ENCODE data around the gene GLP2R.
A peak's percentile ranks its signal among the peaks of the same experiment; 100 is the strongest.
"Not testable (repeated sequence)": the region's sequence is repeated elsewhere in the genome, so short reads cannot be mapped to it uniquely, and the experiment has no call there.

GLP2R gene

DNA sequence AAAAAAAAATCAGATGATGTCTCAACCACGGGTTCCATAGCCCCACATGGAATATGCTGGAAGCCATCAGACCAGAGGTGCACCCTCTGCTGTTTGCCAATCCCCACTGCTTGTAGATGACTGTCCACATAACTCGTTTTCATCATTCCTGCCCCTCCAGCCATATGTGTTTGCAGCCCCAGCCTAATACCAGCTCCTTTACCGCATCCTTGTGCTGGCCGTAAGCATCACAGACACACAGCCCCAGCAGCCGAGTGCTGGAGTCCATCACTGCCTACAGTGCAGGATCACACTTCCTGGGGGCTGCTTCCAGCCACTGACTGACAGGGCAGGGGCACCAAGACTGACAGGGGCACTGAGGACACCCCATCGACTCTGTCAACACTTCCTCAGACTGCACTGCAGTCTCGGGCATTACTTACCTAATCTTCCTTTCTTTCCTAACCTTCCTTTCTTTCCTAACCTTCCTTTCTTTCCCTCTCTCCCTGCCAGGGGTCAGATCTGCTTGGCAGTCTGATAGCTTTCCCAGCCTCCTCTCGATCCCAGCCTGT is 74.4 kb downstream of the GLP2R start:
- peak; percentile 35 for DNase-seq

DNA sequence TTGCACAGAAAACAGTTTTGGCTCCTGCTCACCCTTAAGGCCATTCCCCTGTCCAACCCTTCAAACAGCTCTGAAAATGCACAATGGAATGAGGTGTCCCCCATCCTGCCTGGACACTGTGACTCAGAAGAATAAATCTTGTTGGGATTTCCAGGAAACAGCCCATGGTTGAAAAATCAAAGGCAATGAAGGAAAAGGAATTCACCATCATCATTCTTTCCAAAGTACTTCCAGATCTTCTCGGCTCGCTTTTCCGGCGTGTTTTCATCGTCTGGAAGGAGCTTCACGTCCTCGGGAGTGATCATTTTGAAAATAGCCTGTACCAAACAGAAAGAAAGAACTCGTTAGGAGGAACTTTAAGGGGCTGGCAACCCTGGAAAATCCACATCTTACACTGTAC is 75.1 kb downstream of the GLP2R start:
- DNase-seq = no peak

DNA sequence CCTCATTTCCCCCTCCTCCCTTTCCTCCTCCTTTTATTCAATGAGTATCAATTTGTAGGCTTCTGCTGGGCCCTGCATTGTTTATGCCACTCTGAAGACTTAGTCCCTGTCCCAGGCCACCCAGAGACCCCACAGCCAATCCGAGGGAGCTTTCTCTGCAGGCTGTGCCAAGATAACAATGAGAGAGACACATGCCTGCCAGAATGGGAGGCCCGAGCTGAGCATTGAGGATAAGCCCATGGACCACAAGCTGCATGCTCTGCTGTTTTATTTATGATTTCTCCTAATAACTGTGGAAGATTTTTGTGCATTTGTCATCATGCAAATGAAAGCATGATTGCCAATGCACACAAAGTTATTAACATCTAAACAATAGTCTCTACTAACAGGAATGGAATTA is 76.4 kb downstream of the GLP2R start:
- peak; percentile 28 for DNase-seq

DNA sequence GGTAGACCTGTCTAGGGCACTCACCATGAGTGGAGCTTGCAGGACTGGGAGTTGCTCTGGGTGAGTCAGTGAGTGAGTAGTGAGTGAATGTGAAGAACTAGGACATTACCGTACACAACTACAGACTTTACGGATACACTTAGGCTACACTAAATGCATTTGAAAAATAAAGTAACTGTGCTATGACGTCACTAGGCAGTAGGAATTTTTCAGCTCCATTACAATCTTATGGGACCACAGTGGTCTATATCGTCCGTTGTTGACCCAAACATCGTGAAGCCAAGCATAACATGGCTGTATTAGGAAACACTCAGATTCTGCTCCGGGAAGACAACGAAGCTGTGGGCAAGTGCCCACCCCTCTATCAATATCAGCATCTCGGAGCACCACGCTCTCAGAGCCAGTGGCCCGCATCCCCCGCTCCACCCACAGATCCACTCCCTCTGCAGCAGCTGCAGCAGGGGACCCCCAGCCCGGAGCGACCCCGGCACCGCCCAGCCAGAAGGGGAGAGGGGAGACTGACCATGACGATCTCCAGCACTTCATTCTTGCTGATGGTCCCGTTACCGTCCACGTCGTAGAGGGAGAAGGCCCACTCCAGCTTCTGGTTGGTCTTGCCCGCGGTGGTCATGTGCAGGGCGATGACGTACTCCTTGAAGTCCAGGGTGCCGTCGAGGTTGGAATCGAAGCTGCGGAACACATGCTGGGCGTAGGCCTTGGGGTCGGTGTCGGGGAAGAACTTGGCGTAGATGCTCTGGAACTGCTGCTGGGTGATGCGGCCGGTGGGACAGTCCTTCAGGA is 78.8 kb downstream of the GLP2R start:
- DNase-seq = no peak

DNA sequence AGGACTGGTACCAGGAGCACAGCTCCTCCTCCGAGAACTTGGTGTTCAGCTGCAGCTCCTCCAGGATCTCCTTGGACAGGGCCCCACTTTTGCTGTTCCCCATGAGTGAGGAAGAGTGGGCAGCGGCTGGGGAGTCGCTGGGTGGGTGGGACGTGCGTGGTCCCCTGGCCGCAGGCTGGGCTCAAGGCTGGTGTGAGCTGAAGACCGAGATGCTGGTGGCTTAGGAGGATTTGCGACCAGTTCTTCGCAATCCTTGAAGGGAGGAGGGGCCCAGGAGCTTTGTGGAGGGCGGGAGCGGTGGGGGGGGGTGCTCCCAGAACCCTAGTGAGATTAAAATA is 79.3 kb downstream of the GLP2R start, which contains the start of gene RCVRN:
Gene RCVRN (minus strand): TSS at position 194 of the 338 bp plus-strand sequence. CDS start 91 bp downstream, at position 103.
- DNase-seq = no peak

DNA sequence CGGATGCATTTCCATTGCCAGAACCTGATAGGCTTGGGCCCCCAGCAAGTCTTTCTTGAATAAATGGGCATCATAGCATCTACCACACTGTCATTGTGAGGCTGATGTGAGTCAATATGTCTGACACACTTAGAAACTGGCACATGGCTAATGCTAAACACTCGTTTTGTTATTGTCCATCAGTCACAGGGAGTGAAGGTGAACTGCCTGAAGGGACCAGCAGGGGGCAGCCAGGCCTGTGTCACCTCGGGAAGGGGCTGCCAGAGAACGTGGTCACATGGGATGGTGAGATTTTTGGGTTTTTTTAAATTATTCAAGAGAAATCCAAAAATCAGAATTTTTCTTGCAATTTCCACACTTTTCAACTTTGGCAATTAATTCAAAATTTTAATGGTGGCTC is 80.2 kb downstream of the GLP2R start:
- no peak for DNase-seq

DNA sequence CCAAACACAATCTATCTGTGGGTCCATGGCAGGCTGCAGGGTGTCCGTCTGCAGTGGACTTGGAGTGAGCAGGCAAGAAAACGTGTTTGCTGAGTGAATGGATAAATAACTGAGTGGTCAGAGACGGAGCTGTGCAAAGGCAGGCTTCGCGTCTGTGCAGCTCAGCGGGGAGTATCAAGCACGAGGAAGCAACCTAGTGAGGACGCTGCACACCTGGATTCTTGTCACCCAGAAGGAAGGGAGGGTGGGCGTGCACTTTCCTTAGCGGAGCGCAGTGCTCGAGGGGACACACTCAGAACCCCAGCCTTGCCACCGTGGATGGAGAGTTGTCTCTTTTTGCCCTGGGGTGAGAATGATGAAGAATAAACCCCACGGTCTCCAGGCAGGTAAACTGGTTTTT is 80.9 kb downstream of the GLP2R start:
- no peak for DNase-seq

DNA sequence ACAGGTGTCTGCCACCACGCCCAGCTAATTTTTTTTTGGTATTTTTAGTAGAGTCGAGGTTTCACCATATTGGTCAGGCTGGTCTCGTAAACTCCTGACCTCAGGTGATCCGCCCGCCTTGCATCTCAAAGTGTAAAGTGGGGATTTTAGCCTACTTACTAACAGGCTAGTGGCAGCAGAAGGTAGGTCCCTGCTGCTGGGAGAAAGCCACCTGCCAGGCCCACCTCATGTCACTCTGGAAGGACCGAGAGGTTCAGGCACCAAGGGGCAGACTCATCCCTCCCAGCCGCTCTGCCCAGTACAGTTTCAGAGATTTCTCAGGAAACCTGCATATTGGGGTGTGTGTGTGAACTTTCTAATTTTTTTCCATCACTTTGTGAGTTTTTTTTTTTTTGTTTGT is 81.4 kb downstream of the GLP2R start:
- DNase-seq = no peak

DNA sequence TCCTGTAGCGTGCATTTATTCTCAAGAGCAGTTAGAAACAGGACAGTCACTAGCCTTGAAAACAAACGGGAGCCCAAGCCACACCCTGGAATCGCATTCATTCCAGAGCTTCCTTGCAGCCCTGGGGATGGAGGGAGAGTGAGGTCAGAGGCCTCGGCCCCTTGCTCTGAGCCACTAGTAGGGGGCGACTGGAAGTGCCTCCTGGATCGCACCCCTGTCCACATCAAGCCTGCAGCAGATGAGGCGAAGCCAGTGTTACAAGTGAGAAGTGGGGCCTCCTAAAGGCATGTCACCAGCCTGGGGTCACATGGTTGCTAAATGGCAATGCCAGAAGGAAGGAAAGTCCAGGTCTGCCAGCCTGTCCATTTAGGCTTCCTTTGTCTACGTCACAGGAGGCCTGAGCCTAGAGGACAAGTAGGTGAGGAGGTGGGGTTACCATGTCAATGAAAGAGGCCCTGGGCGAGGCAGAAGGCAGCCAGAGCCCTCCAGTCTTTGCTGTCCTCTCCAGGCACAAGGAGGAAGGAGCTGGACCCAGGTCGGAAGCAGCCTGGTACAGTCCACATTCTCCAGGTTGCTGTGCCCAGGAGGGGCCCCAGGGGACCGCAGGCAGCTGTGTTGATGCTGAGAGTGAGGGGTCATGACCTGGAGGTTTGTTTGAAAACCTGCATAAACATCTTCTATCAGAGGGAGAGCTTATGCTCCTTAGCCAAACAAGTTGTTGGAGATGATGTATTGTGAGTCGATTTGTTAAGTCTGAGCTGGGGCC is 82.3 kb downstream of the GLP2R start:
- peak; percentile 38 for DNase-seq

DNA sequence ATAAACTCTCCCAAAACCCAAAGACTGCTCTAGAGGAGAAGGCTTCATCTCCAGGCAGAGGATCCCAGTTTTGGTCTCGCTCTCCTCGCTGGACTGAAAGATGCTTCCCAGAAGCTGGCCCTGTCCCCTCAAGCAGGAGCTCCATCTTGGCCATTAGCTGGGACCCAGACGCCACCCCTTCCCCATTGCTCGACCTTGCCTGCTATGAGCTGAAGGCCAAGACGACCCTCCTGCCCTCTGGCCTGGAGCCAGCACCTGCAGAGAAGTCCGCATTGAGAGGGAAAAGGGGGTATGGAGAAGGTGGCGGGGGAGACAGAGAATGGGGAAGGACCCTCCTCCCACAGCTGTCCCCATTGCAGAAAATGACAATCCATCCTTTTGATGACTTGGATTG is 82.9 kb downstream of the GLP2R start:
- DNase-seq = no peak

DNA sequence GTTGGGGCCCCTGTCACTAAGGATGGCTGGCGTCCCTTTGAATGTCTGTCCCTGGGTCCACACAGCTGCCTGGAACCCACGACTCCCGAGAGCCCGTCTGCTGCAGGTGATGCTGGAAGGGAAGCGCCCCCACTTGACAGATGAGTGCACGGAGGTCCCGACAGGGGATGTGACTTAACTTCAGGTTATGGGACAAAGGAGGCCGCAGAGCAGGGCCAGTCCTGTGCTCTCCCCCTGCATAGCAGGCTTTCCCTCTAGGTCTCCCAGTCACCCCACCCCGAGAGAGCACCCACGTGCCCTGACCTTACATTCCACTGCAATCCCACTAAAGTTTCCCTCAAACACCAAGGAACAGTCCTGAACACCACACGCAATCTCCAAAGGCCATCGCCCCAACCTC is 85.4 kb downstream of the GLP2R start:
- DNase-seq = no peak

DNA sequence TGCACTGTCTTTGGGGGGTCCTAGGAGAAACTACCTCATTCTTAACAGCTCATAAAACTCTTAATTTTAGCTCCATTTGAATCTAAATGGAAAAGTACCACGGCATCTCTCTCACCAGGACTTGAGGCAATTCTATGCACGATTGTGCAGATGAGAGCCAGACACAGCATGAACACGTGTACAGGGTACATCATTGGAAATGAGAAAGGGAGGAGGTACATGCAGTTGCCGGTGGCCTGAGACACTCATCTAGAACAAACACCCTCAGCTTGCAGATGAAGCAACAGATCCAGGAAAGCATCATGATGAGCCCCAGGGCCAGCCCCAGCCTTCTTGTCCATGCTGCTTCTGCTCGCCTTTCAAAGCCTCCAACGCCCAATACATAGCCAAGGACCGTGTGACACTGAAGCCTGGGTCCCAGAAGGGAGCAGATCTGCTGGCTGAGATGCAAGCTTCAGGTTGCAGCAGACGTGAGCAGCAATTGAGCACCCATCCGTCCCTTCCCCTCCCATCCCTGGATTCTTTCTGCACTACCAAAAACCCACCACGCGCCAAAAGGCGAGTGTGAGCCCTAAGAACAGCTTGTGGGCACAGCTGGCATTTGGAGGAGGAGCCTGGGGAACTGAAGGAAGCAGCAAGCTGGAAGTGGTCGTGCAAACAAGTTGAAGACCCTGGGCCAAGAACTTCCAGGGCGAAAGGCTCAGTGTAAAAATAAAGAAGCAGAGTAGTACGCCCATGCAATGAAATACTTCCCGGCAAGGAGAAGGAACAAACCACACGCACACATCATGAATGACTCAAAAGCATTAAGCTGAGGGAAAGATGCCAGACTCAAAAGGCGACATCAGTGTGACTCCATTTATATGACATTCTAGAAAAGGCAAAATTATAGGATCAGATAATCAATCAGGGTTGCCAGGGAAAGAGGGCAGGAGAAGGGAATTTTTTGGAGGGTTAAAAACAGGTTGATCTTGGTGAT is 86.7 kb downstream of the GLP2R start:
- no peak for DNase-seq

DNA sequence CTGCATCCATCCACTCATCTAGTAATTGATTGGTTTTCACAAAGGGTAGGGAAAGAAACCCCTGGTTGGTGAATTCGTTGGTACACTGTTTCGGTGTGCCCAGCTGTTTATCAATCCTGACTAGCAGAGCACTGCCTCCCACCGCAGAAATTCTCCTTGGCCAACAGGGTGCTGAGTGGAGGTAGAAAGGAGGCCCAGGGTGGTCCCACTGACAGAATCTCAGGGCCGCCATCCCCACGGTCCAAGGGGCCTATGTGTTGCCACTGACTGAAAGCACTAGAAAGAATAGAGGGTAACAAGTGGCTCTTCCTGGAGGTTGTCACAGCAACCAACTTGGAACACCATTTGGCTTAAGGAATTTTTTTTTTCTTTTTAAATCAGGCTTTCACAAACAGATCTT is 87.8 kb downstream of the GLP2R start:
- DNase-seq = no peak

DNA sequence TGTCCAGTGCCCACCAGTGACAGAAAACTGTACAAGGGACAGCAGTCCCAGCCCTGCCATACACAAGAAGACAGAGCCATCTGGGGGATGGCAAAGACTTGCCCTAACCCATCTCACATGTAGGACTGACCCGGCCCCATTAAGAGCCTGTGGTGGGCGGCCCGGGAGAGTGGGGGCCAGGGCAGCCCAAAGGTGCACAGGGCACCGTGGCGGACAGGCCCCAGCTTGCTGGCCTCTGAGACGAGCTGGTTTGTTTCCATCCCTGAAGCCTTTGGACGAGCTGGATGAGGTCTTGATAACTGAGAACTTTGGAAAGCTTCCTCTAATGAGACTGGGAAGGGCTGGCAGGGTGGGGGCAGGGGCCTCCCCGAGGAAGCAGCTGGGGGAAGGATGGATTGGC is 90.4 kb downstream of the GLP2R start:
- no peak for DNase-seq

DNA sequence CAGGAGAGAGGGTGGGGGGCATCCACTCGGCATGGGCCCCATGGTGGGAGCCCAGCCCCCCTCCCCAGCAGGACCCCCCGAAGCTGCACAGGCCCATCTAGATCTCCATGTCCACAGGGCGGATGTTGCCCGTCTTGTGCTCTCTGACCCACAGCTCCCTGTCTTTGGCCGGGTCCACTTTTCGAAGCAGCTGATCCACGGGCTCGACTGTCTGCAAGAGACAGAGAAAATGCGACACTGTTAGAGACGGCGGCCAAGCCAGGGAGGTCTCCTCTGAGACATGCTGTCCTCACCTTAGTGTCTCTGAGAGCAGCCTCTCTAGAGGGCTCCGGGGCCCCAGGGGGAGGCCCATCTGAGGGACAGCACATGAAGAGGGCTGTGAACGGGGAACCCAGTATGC is 91.4 kb downstream of the GLP2R start:
- no peak for DNase-seq

DNA sequence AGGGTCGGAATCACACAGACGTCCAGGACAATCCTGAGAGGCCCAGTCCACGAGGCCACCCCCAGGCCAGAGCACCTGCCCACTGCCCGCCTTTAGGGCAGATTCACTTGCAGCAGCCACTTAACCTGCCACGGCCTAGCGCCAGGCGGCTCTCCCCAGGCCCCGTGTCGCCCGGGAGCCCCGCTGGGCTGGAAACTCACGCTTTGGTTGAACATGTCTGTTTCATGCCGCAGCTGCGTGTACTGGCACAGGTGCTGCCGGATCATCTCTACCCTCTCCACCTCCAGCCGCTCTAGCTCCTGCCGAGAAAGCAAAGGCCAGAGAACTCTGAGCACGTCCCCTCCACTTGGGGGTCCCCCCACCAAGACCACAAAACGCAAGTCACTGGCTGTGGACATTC is 92.1 kb downstream of the GLP2R start:
- DNase-seq = no peak

DNA sequence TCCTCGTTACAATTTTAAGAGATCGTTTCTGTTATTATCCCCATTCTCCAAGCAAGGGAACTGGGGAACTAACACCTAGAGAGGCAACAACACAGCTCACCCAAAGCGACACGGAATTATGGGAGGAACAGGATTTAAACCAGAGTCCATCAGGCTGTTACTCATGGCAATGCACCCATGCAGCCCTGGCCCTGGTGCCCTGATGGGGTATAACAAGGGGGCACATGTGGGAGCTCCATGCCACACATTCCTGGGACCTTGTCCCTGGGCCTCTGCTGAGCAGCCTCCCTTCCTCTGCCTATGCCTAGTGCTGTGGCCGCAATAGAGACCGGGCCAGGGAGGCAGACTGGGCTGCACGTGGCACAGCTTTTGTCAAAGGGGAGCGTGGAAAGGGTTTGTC is 92.6 kb downstream of the GLP2R start:
- no peak for DNase-seq

DNA sequence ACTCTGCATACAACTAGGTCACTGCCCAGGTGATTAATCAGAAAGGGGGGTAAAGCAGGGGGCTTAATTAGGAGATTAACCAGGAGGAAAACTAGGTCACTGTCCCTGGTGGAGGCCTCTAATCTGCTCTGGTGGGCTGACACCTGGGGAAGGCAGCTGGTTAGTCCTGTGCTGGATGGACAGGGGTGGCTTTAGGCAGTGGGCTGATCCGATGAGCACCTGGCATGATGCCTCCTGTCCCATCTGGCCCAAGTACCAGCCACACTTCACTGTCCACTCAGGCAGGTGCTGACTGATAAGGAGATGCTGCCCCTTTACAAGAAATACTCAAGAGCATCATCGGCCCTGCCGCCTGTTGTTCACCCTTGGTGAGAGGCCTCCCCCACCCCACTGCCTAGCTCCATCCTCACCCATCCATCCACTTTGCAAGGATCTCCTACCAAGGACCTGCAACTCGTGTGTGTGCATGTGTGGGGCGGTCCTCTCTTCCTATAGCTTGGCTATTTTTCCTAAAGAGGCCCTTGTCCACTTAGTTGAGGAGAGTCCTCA is 93.2 kb downstream of the GLP2R start:
- peak; percentile 49 for DNase-seq

DNA sequence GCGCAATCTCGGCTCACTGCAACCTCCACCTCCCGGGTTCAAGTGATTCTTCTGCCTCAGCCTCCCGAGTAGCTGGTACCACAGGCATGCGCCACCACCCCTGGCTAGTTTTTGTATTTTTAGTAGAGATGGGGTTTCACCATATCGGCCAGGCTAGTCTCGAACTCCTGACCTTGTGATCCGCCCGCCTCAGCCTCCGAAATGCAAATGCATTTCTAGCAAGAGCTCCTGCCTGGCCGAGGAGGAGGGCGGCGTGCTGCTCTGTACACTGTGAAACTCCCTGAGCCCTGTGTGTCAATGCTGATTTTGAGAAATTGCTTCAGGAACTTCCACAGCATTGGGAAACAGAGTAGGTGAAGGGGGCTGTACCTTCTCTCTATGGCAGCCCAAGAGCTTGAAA is 95.5 kb downstream of the GLP2R start:
- DNase-seq = not testable (repeated sequence)

DNA sequence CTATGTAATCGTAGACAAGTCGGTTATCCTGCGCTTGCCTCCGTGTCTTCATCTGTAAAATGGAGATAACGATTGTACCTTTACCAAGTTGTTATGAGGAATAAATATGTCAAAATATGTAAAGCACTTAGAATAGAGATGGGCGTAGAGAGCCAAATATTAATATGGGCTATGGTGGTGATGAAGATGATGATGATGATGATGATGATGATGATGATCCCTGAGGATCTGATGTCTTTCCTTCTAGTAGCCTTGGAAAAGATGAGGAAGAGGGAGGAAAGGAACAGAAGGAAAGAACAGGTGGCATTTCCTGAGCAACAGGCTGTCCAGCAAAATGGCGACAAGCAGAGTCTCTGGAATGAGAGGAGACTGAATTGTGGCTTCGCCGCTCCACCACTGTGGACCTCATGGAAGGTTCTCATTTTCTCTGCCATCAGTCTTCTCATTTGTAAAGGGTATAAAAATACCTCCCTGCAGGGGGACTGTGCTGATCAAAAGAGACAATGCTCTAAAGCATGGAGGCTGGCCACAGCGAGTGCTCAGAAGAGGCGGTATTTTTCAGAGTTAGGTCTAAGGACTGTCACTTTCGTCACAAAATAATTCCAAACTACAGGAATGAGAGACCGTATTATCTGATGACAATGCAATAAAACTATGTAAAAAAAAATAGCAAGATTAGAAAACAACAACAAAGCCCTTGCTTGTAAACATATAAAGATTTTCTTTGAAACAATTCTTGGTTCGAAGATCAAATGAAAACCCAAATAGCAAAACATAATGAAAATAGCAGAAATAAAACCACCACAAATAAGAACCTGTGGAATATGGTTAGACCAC is 96.5 kb downstream of the GLP2R start:
- DNase-seq = no peak

DNA sequence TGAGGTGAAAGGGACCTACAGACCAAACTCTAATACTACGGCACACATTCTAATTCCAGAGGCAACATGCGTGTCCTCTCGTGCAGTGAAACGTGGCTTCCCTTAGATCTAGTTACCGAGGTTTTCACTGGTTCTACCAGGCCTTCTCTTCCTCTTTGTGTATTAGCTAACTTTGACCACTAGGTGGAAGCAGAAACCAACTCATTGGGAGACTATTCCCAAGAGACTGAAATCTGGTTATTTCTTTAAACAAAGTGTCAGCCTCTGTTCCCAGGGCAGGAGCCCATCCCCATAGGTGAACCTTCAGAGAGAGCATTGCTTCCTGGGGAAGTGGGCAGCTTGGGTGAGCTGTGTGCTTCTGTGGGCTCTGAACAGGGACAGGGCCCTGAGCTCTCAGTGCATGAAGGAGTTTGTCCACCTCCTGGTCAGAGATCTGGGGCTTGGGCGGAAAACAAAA is 99.0 kb downstream of the GLP2R start:
- peak; percentile 78 for DNase-seq

DNA sequence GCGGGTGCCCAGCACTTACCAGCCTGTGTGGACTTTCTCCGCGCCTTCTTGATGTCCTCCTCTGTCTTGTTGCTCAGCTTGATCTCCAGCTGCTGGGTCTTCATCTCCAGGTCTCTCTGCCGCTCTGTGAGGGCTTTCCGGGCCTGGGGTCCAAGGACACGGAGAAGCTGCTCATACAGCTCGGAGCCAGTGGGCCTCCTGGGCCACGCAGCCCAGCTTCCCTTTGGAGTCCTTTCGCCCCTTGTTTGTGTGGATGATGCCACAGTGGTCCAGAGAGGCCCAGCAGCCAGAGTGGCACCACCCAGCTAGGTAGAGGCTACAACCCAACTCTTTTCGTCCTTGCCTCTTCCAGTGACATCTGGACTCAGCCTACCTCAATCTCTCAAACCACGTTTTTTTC is 99.7 kb downstream of the GLP2R start:
- DNase-seq = no peak
